Measurements from ENCODE around the gene RBM22. TPM values are rescaled to one million over a fixed set of nuclear protein-coding genes. Genes with fewer than 3 reads are reported as not detected.

The RBM22 gene
- total RNA-seq, 6 donors from 2014 or later: 22.6 to 46.7 (median 37.6) TPM

GRCh38 chr5:150692276-150692675, 8.6 kb downstream of the RBM22 start:
- TF ChIP-seq POLR2AphosphoS5 (IDR thresholded peaks at IDR 0.05): no peak
- no peak for TF ChIP-seq POLR2A (IDR thresholded peaks at IDR 0.05)
- TF ChIP-seq CTCF (IDR thresholded peaks at IDR 0.05): no peak
- no peak for TF ChIP-seq EP300 (IDR thresholded peaks at IDR 0.05)
- no peak for ATAC-seq (ENCODE audit: low FRiP score in 2 of 2)

GRCh38 chr5:150690760-150691159, 10.1 kb downstream of the RBM22 start:
- ATAC-seq (ENCODE audit: low FRiP score in 2 of 2) (no peak), DNase-seq (no peak)
- WGBS, 2 donors: 78 to 79% methylated on average over 6 of the region's 6 CpGs
- H3K36me3 ChIP-seq: peaks cover 45 to 74% (median 54%) of the 10 kb centered on the region in 4 donors
- no peaks in the 10 kb centered on the region for H3K9me3 ChIP-seq
- H3K27me3 ChIP-seq: no peaks in the 10 kb centered on the region
- no peak overlapping the region for H3K4me3 ChIP-seq
- H3K4me1 ChIP-seq: no peaks in the 10 kb centered on the region
- no peak for TF ChIP-seq POLR2A (IDR thresholded peaks at IDR 0.05)
- H3K27ac ChIP-seq: no peak overlapping the region

More at GRCh38 chr5:150692276-150692675, 8.6 kb downstream of the RBM22 start:
- H3K36me3 ChIP-seq: peaks cover 59 to 87% (median 69%) of the 10 kb centered on the region in 4 donors
- no peaks in the 10 kb centered on the region for H3K9me3 ChIP-seq
- WGBS, 2 donors: 91 to 94% methylated on average over 3 of the region's 3 CpGs
- no peak overlapping the region for H3K4me3 ChIP-seq
- no peaks in the 10 kb centered on the region for H3K4me1 ChIP-seq
- no peak for DNase-seq
- no peak overlapping the region for H3K27ac ChIP-seq
- no peaks in the 10 kb centered on the region for H3K27me3 ChIP-seq

GRCh38 chr5:150689120-150689519, 11.7 kb downstream of the RBM22 start:
- Histone ChIP-seq H3K4me3 (no peak overlapping the region), H3K27ac (no peak overlapping the region), H3K4me1 (no peaks in the 10 kb centered on the region), H3K36me3 (peaks cover 29 to 58% (median 38%) of the 10 kb centered on the region in 4 donors), H3K27me3 (no peaks in the 10 kb centered on the region), H3K9me3 (no peaks in the 10 kb centered on the region)
- 84 to 85% methylated on average over 1 of the region's 1 CpG for whole genome bisulfite sequencing, 2 donors
- ATAC-seq (ENCODE audit: low FRiP score in 2 of 2) (no peak), DNase-seq (no peak)
- TF ChIP-seq EP300 (IDR thresholded peaks at IDR 0.05) (no peak), CTCF (IDR thresholded peaks at IDR 0.05) (no peak), POLR2A (IDR thresholded peaks at IDR 0.05) (no peak), POLR2AphosphoS5 (IDR thresholded peaks at IDR 0.05) (no peak)

- no peaks in the 10 kb centered on the region for H3K9me3 ChIP-seq
- TF ChIP-seq CTCF (IDR thresholded peaks at IDR 0.05): no peak
- no peak for TF ChIP-seq EP300 (IDR thresholded peaks at IDR 0.05)
- whole genome bisulfite sequencing, 2 donors: 88 to 98% methylated on average over 5 to 9 of the region's 9 CpGs
- H3K4me3 ChIP-seq: no peak overlapping the region
- H3K27me3 ChIP-seq: peaks cover 0 to 1% (median 0%) of the 10 kb centered on the region in 4 donors
- no peak for DNase-seq
- no peaks in the 10 kb centered on the region for H3K36me3 ChIP-seq
- H3K4me1 ChIP-seq: peaks cover 14 to 21% (median 17%) of the 10 kb centered on the region in 4 donors
- ATAC-seq (ENCODE audit: low FRiP score in 2 of 2): no peak
- H3K27ac ChIP-seq: no peak overlapping the region
These were observed 24.3 kb downstream of the RBM22 start for GRCh38 chr5:150676578-150676977.

- DNase-seq (no peak), ATAC-seq (ENCODE audit: low FRiP score in 2 of 2) (no peak)
- Histone ChIP-seq H3K4me3 (no peak overlapping the region), H3K27ac (no peak overlapping the region), H3K27me3 (peaks cover 0 to 4% (median 0%) of the 10 kb centered on the region in 4 donors), H3K4me1 (peaks cover 20 to 29% (median 23%) of the 10 kb centered on the region in 4 donors), H3K9me3 (no peaks in the 10 kb centered on the region), H3K36me3 (no peaks in the 10 kb centered on the region)
- no peak for TF ChIP-seq POLR2A (IDR thresholded peaks at IDR 0.05)
- no peak for TF ChIP-seq EP300 (IDR thresholded peaks at IDR 0.05)
- no peak for TF ChIP-seq POLR2AphosphoS5 (IDR thresholded peaks at IDR 0.05)
- TF ChIP-seq CTCF (IDR thresholded peaks at IDR 0.05): no peak
- 67 to 75% methylated on average over 6 of the region's 6 CpGs for WGBS, 2 donors
These were observed 25.8 kb downstream of the RBM22 start for GRCh38 chr5:150675069-150675468.
